ENCODE results near the gene RASSF5. TPM values are rescaled to one million over a fixed set of nuclear protein-coding genes. Genes with fewer than 3 reads are reported as not detected.

Gene RASSF5
- total RNA-seq, 1 donor from 2014 or later, result 7.8 TPM

GRCh38 chr1:206463137-206463536 lies 44.2 kb upstream of the RASSF5 start:
- intact Hi-C loops (cut with micrococcal nuclease), result no loop called here
- peaks cover 37% of the 10 kb centered on the region for H3K4me1 ChIP-seq
- H3K9me3 ChIP-seq (replicated peaks), result no peaks in the 10 kb centered on the region
- peaks cover 7% of the 10 kb centered on the region for H3K36me3 ChIP-seq
- no peak overlapping the region for H3K27ac ChIP-seq (replicated peaks)
- TF ChIP-seq, protein P1, sequence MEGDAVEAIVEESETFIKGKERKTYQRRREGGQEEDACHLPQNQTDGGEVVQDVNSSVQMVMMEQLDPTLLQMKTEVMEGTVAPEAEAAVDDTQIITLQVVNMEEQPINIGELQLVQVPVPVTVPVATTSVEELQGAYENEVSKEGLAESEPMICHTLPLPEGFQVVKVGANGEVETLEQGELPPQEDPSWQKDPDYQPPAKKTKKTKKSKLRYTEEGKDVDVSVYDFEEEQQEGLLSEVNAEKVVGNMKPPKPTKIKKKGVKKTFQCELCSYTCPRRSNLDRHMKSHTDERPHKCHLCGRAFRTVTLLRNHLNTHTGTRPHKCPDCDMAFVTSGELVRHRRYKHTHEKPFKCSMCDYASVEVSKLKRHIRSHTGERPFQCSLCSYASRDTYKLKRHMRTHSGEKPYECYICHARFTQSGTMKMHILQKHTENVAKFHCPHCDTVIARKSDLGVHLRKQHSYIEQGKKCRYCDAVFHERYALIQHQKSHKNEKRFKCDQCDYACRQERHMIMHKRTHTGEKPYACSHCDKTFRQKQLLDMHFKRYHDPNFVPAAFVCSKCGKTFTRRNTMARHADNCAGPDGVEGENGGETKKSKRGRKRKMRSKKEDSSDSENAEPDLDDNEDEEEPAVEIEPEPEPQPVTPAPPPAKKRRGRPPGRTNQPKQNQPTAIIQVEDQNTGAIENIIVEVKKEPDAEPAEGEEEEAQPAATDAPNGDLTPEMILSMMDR (IDR thresholded peaks at IDR 0.05; ENCODE audit: borderline replicate concordance), result no peak
- no peak overlapping the region for H3K4me3 ChIP-seq
- H3K27me3 ChIP-seq (ENCODE audit: low read depth), result peaks cover 16% of the 10 kb centered on the region
- no peak for DNase-seq

- Histone ChIP-seq H3K9me3 (replicated peaks) (no peaks in the 10 kb centered on the region), H3K27ac (replicated peaks) (no peak overlapping the region), H3K4me3 (no peak overlapping the region), H3K36me3 (peaks cover 1% of the 10 kb centered on the region), H3K4me1 (peaks cover 39% of the 10 kb centered on the region), H3K27me3 (ENCODE audit: low read depth) (peaks cover 22% of the 10 kb centered on the region)
- no peak for DNase-seq
- intact Hi-C loops (cut with micrococcal nuclease), result no loop called here
- TF ChIP-seq, protein P1 (IDR thresholded peaks at IDR 0.05; ENCODE audit: borderline replicate concordance), result no peak
Measured at GRCh38 chr1:206463911-206464310, 43.4 kb upstream of the RASSF5 start.

GRCh38 chr1:206464456-206464964 lies 42.8 kb upstream of the RASSF5 start:
- Histone ChIP-seq H3K4me1 (peaks cover 43% of the 10 kb centered on the region), H3K9me3 (replicated peaks) (no peaks in the 10 kb centered on the region), H3K36me3 (no peaks in the 10 kb centered on the region), H3K27ac (replicated peaks) (no peak overlapping the region), H3K4me3 (no peak overlapping the region), H3K27me3 (ENCODE audit: low read depth) (peaks cover 28% of the 10 kb centered on the region)
- intact Hi-C loops (cut with micrococcal nuclease), result no loop called here
- TF ChIP-seq, protein P1 (IDR thresholded peaks at IDR 0.05; ENCODE audit: borderline replicate concordance), result no peak
- DNase-seq, result no peak

DNA sequence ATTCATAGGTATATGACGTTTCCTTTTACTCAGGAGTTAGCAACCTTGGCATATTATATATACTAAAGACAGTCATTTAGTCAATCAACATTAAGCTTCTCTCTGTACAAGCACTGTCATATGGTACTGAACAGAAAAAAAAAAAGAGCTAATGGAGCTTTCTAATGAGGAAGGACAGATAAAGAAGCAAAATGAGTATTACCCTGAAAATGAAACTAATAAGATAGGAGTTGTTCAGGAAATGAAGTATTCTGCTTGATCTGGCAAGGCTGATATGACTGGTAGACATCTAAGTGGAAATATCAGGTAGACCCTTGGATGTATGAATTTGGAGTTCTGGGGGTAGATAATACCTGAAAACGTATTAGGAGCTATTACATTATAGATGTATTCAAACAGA lies 41.4 kb upstream of the RASSF5 start:
- TF ChIP-seq, protein P1 (IDR thresholded peaks at IDR 0.05; ENCODE audit: borderline replicate concordance), result no peak
- H3K4me1 ChIP-seq, result peaks cover 43% of the 10 kb centered on the region
- DNase-seq, result no peak
- H3K4me3 ChIP-seq, result no peak overlapping the region
- intact Hi-C loops (cut with micrococcal nuclease), result no loop called here
- H3K27me3 ChIP-seq (ENCODE audit: low read depth), result peaks cover 30% of the 10 kb centered on the region
- H3K9me3 ChIP-seq (replicated peaks), result no peaks in the 10 kb centered on the region
- no peak overlapping the region for H3K27ac ChIP-seq (replicated peaks)
- H3K36me3 ChIP-seq, result no peaks in the 10 kb centered on the region

GRCh38 chr1:206466840-206467649 lies 40.3 kb upstream of the RASSF5 start:
- DNase-seq, result no peak
- intact Hi-C loops (cut with micrococcal nuclease), result no loop called here
- no peaks in the 10 kb centered on the region for H3K36me3 ChIP-seq
- no peaks in the 10 kb centered on the region for H3K9me3 ChIP-seq (replicated peaks)
- H3K4me3 ChIP-seq, result no peak overlapping the region
- peaks cover 30% of the 10 kb centered on the region for H3K27me3 ChIP-seq (ENCODE audit: low read depth)
- peaks cover 42% of the 10 kb centered on the region for H3K4me1 ChIP-seq
- H3K27ac ChIP-seq (replicated peaks), result no peak overlapping the region
- TF ChIP-seq, protein P1 (IDR thresholded peaks at IDR 0.05; ENCODE audit: borderline replicate concordance), result no peak

Measured in left ventricle myocardium inferior (tissue), 1 donor.